Keratinocyte (primary cell): Measurements from ENCODE around the gene EXOSC6. TPM values are rescaled to one million over a fixed set of nuclear protein-coding genes. Genes with fewer than 3 reads are reported as not detected.

Experiments used
- DNase-seq: peaks from one replicate; pipeline ENCODE4 v3.0.0-alpha.2; 2011; ENCODE audit warnings: low read depth, missing footprints, low spot score
- FAIRE-seq: peaks from 2 replicates; lab custom pipeline; 2011; peaks lifted over from hg19 to GRCh38; lab: Jason Lieb, UNC
- H2AFZ ChIP-seq: 2 replicates; pipeline ENCODE4 v1.6.0; 2012; ENCODE audit warnings: low read length, control low read depth, inconsistent platforms; ENCODE audit not compliant: control insufficient read depth
- H3K27ac ChIP-seq: 2 replicates; pipeline ENCODE4 v1.5.1; 2011; ENCODE audit warnings: low read length; ENCODE audit not compliant: control insufficient read depth, insufficient read depth
- H3K27me3 ChIP-seq: 3 replicates; pipeline ENCODE4 v1.6.0; 2011; ENCODE audit warnings: low read length; ENCODE audit not compliant: control insufficient read depth, insufficient read depth; ENCODE audit errors: extremely low read depth
- H3K36me3 ChIP-seq, 2 experiments: 2 replicates in 1 of 2; 3 replicates in 1 of 2; pipeline ENCODE4 v1.5.1; 2011; ENCODE audit warnings: low read length in 2 of 2, mild to moderate bottlenecking in 1 of 2; ENCODE audit not compliant: control insufficient read depth in 2 of 2, insufficient read depth in 2 of 2; ENCODE audit errors: extremely low read depth in 1 of 2
- H3K4me1 ChIP-seq: 3 replicates; pipeline ENCODE4 v1.5.1; 2011; ENCODE audit warnings: low read length; ENCODE audit not compliant: control insufficient read depth, insufficient read depth; ENCODE audit errors: extremely low read depth
- H3K4me2 ChIP-seq: 3 replicates; pipeline ENCODE4 v1.6.0; 2011; ENCODE audit warnings: low read depth, low read length; ENCODE audit not compliant: control insufficient read depth, insufficient read depth; ENCODE audit errors: extremely low read depth
- H3K4me3 ChIP-seq, 3 experiments: fragments of 200-600 bp in 1 of 3; sonication (generic) in 1 of 3; 2 replicates in 2 of 3; 3 replicates in 1 of 3; pipeline ENCODE4 v1.5.1; 2011 to 2016; ENCODE audit warnings: low read length in 3 of 3, mild to moderate bottlenecking in 3 of 3, control low read depth in 2 of 3, inconsistent platforms in 1 of 3, low read depth in 1 of 3, mixed read lengths in 1 of 3, mixed run types in 1 of 3, moderate library complexity in 1 of 3; ENCODE audit not compliant: control insufficient read depth in 2 of 3, insufficient read depth in 2 of 3; ENCODE audit errors: extremely low read depth in 1 of 3
- H3K79me2 ChIP-seq: 2 replicates; pipeline ENCODE4 v1.6.0; 2012; ENCODE audit warnings: low read length; ENCODE audit not compliant: control insufficient read depth, insufficient read depth
- H3K9ac ChIP-seq: 3 replicates; pipeline ENCODE4 v1.6.0; 2011; ENCODE audit warnings: low read length; ENCODE audit not compliant: control insufficient read depth, insufficient read depth; ENCODE audit errors: extremely low read depth
- H3K9me1 ChIP-seq: 3 replicates; pipeline ENCODE4 v1.6.0; 2011; ENCODE audit warnings: low read length; ENCODE audit not compliant: control insufficient read depth, insufficient read depth; ENCODE audit errors: extremely low read depth
- H3K9me3 ChIP-seq: 2 replicates; pipeline ENCODE4 v1.5.1; 2012; ENCODE audit warnings: low read depth, low read length; ENCODE audit not compliant: control insufficient read depth
- H4K20me1 ChIP-seq: 3 replicates; pipeline ENCODE4 v1.6.0; 2011; ENCODE audit warnings: low read length; ENCODE audit not compliant: control insufficient read depth, insufficient read depth; ENCODE audit errors: extremely low read depth
- CTCF ChIP-seq, 3 experiments: IDR thresholded peaks in 1 of 3; conservative IDR thresholded peaks in 1 of 3; optimal IDR thresholded peaks in 1 of 3; 2 replicates in 2 of 3; 3 replicates in 1 of 3; pipeline versions ENCODE3 to v1.5.1; 2011; ENCODE audit warnings: low read length in 3 of 3, mild to moderate bottlenecking in 3 of 3, moderate library complexity in 2 of 3, control low read depth in 1 of 3, inconsistent platforms in 1 of 3; ENCODE audit not compliant: insufficient read depth in 2 of 3; ENCODE audit errors: extremely low read depth in 1 of 3
- EZH2 ChIP-seq: IDR thresholded peaks from one replicate; pipeline ENCODE4 v1.6.1; 2012; ENCODE audit warnings: inconsistent platforms, mild to moderate bottlenecking, low read length, moderate library complexity
- dilution Hi-C: fragments of 300-500 bp; cut with MboI; formaldehyde crosslinking; loops from one replicate; pipeline ENCODE4 v1.7.0; 2020; ENCODE audit warnings: low sequenced_read_pairs; ENCODE audit not compliant: extremely low pct_ligation_motif_present
- polyA plus RNA-seq, 5 experiments: library from polyadenylated mRNA; depleted of rRNA in 3 of 5; stranded (reverse) in 3 of 5; stranded (forward) in 1 of 5; unstranded in 1 of 5; fragments of >200 nt; gene quantifications; 1 replicate in 1 of 5; 2 replicates in 3 of 5; 3 replicates in 1 of 5; pipeline versions ENCODE4 v1.2.1 to v1.2.3, GENCODE V29; 2011 to 2012; ENCODE audit warnings: missing spikeins in 2 of 5, low read depth in 1 of 5, low replicate concordance in 1 of 5

EXOSC6 gene
- polyA plus RNA-seq, 1 donor (not counting 4 experiments of a cell fraction or from before 2014, with no cell fraction given), result 7.5 TPM

DNA sequence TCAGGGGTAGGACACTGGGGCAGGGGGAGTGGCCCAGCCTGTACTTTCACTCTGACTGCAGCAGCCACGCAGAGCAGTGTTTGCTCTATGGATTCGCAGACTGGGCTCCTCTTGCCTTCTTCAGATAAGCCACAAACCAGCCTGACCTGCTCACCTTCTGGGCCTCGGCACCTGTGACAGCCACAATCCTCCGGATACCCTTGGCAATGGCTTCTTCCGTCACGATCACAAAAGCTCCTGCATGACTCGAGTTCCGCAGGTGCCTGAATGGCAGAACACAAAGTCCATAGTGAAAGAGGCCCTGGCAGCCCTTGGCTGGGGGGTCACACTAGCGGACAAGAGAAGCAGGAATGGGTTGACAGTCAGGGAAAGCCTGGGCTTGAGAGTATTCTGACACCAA is 3.8 kb upstream of the EXOSC6 start:
- Histone ChIP-seq H2AFZ (no peak overlapping the region), H3K36me3 (peaks cover 54 to 57% of the 10 kb centered on the region in 2 experiments), H3K9ac (no peak overlapping the region), H3K27me3 (no peaks in the 10 kb centered on the region), H3K4me2 (no peak overlapping the region), H3K27ac (no peak overlapping the region), H3K9me1 (peaks cover 2% of the 10 kb centered on the region), H3K9me3 (no peaks in the 10 kb centered on the region), H3K79me2 (peaks cover 7% of the 10 kb centered on the region), H4K20me1 (peaks cover 12% of the 10 kb centered on the region), H3K4me3 (no peak overlapping the region), H3K4me1 (no peaks in the 10 kb centered on the region)
- FAIRE-seq (no peak), DNase-seq (no peak)
- TF ChIP-seq EZH2 (no peak), CTCF (optimal IDR thresholded peaks at IDR 0.05 in 1 of 3, IDR thresholded peaks at IDR 0.05 in 1 of 3, conservative IDR thresholded peaks at IDR 0.05 in 1 of 3; ENCODE audit: extremely low read depth in 1 of 3, insufficient read depth in 2 of 3, low read length in 3 of 3) (no peak)
- dilution Hi-C loops, result no loop called here

DNA sequence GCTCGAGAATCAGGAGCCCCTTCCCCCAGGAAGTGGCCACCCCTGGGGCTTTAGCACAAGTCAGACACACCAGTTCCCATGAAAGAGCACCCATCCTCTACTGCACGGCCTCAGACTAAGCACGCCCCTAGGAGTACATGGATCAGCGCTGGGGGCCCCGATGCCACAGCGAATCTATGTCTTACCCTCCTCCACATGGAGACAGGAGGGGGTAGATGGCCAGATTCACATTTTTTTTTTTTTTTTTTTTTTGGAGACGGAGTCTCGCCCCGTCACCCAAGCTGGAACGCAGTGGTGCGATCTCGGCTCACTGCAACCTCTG is 3.2 kb upstream of the EXOSC6 start:
- H3K27me3 ChIP-seq, result no peaks in the 10 kb centered on the region
- FAIRE-seq (no peak), DNase-seq (no peak)
- peaks cover 2% of the 10 kb centered on the region for H3K9me1 ChIP-seq
- H3K27ac ChIP-seq, result no peak overlapping the region
- dilution Hi-C loops, result no loop called here
- H3K4me2 ChIP-seq, result no peak overlapping the region
- H4K20me1 ChIP-seq, result peaks cover 12% of the 10 kb centered on the region
- H3K36me3 ChIP-seq, result peaks cover 49 to 51% of the 10 kb centered on the region in 2 experiments
- H3K4me1 ChIP-seq, result no peaks in the 10 kb centered on the region
- no peak for TF ChIP-seq EZH2
- no peak for TF ChIP-seq CTCF (optimal IDR thresholded peaks at IDR 0.05 in 1 of 3, IDR thresholded peaks at IDR 0.05 in 1 of 3, conservative IDR thresholded peaks at IDR 0.05 in 1 of 3; ENCODE audit: extremely low read depth in 1 of 3, insufficient read depth in 2 of 3, low read length in 3 of 3)
- H3K79me2 ChIP-seq, result peaks cover 12% of the 10 kb centered on the region
- no peaks in the 10 kb centered on the region for H3K9me3 ChIP-seq
- H2AFZ ChIP-seq, result no peak overlapping the region
- no peak overlapping the region for H3K4me3 ChIP-seq
- no peak overlapping the region for H3K9ac ChIP-seq
